NCI-H1694 (cell line): ENCODE measurements around the gene TSGA10IP.

Experiments
- DNase-seq: peaks from one replicate; lab custom pipeline; 2025; lab: John Stamatoyannopoulos, UW

The TSGA10IP gene

DNA sequence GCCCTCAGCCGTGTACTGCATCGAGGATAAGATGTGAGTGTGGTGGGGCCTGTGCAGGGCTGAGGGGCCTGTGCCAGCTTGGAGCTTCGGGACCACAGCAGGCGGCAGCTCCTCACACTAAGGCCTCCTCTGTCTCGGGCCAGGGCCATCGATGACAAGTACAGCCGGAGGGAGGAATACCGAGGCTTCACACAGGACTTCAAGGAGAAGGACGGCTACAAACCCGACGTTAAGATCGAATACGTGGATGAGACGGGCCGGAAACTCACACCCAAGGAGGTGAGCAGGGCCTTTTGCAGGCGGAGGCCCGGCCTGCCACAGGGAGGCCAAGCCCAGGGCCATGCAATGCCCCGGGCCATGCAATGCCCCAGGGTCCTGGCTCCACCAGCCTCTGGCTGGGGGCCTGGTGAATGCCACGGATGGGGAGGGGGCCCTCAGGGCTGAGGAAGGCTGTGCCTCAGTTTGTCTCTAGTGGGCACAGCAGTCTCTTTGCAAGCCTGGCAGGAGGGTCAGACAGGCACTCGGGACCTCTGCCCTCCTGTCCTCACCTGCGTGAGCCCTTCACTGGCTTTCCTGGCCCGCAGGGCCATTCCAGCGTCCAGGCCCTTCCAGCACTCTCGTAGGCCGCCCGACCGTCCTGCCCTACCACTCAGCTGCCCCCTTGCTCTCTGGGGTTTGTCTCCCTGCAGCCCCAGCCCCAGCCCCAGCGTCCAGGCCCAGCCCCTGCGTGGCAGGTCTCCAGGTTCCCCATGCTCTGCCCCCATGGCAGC lies 32.5 kb downstream of the TSGA10IP start:
- DNase-seq, result no peak

DNA sequence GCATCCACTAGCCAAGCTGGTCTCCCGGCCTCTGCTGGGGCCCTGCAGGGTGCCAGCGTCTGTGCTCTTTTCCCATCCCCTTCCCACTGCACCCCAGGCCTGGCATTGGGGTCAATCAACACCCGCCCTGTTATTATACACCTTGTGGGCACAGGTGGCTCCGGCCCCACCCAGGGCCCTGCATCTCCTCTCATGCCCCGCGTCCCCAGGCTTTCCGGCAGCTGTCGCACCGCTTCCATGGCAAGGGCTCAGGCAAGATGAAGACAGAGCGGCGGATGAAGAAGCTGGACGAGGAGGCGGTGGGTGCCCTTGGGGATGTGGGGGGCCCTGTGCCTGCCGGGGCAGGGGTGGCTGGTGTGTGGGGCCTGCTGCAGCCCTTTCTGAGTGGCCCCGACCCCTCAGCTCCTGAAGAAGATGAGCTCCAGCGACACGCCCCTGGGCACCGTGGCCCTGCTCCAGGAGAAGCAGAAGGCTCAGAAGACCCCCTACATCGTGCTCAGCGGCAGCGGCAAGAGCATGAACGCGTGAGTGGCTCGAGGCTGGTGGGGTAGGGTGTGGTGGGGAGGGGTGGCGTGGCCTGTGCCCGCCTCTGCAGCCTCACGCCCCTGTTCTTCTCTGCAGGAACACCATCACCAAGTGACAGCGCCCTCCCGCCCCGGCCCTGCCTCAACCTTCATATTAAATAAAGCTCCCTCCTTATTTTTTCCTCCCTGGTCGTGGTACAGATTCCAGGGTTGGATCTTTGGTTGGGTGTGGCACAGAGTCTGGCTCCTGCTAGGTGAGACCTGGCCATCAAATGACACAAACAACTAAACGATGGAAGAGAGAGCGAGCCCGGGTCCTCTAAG lies 33.3 kb downstream of the TSGA10IP start:
- no peak for DNase-seq

- no peak for DNase-seq
Observed at GRCh38 chr11:65979261-65979759, 34.0 kb downstream of the TSGA10IP start.

GRCh38 chr11:65981101-65981740 lies 35.9 kb downstream of the TSGA10IP start:
- no peak for DNase-seq

DNA sequence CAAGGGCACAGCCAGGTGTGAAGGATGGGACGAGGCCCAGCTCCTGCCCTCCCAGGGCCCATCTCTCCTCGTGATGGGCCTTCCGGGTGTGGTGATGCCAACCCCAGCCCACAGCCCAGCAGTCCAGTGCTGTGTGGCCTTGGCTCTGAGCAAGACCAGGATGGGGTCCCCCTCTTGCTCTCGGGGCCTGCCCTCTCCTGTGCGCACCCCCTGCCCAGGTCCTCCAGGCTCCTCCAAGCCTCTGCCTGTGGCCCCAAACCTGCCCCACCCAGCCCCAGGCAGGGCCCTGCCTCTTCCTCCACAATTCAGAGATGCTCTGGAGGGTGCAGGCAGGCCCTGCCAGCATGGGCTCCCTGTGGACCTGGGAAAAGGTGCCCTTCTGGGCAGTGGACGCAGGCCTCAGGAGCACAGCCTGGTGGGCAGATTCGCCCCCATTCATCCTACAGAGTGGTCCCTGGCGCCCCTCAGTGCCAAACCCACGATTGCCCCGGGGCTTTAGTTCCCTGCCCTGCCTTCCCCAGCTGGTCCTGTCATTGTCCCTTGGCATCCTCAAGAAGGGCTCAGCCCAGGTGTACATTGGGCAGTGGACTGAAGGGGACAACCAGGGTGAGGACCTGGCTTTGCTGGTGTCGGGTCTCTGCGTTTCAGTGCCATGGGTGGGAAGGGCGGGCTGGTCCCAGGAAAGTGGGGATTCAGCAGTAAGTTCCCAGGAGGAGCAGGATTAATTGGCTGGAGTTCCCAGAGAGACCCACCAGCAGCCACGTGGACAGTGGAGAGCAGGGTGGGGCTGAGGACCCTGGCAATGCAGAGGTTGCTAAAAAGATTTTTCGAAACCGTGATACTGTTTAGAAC lies 36.9 kb downstream of the TSGA10IP start:
- no peak for DNase-seq

DNA sequence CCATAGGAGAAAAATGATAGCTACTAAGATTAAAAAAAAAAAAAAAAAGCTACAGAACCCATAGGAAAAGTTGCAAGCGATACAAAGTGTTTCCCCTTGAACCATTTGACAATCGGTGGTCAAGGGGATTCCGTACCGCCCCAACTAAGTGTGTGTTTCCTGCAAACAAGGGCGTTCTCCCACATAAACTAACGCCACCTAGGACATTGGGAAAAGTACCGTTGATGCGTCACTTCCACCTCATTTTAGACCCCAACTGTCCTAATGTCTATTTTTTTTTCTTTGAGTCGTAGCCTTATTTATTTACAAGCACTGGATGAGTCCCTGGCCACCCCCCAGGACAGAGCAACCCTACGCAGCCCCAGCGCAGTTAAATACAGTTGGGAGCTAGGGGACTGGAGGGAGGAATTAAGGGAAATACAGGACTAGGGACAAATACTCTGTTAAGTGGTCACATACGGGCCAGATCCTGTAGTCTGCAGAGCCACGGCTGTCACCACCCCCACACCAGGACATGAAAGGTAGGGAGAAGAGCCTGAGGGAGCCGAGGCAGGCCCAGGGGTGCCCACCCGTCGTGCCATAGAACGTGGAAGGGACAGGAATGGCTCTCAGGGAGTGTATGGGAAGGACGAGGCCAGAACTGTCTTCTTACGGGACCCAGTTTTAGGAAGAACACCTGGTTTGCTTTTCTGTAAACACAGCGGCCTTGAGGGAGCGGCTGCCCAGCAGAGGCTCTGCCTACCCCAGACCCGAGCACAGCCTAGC lies 37.7 kb downstream of the TSGA10IP start:
- DNase-seq, result no peak

DNA sequence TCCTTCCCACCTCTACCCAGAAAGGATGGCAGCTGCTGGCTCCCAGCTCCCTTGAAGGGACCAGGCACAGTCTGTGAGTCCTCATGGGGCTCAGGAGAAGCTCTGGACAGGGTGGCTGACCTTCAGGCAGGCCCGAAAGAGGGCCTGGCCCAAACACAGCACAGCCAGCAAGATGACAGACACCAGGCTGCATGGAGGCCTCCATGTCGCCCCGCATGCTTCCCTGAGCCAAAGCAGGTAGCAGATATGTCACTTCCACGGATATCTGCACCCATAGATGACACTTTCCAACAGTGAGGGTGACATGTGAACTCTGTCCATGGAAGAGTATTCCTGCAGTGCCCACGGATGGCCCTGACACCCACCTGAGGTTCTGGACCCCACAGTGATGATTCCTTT lies 38.3 kb downstream of the TSGA10IP start:
- DNase-seq, result no peak

DNA sequence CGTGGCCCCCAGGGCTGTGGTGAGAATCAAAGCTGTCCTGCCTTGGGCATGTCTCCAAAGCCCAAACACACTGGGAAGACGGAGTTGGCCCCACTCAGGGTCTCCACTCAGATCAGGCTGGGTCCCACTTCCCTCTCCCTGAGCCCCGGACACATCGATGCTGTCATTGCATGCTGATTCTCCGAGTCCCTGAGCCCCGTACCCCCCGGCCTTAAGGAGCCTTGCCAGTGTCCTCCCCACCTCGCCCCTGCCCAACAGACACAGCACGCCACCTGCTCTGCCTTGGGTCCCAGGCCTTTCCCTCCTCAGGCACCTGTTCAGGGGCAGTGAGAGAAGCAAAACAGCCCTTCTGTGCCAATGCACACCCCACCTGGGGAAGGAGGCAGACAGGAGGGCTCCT lies 42.1 kb downstream of the TSGA10IP start:
- no peak for DNase-seq

GRCh38 chr11:65988791-65989592 lies 43.7 kb downstream of the TSGA10IP start:
- DNase-seq, result peak; percentile 93

DNA sequence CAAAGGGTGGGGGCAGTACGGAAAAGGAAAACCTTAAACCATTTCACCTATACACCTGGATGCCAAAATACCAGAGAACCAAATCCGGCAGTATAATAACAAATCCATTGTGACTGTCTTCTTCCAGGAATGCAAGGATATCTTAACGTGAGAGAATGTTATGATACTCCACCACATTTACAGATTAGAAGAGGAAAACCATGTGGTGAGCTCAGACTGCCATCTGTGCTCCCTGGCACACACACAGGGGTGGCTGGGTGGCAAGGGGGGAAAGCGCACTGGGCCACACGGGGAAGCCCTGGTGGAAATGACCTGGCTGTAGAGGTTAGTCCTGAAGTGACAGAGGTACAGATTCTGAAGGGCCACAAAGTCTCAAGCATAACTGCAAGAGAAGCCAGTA lies 46.8 kb downstream of the TSGA10IP start:
- DNase-seq, result peak; percentile 13

DNA sequence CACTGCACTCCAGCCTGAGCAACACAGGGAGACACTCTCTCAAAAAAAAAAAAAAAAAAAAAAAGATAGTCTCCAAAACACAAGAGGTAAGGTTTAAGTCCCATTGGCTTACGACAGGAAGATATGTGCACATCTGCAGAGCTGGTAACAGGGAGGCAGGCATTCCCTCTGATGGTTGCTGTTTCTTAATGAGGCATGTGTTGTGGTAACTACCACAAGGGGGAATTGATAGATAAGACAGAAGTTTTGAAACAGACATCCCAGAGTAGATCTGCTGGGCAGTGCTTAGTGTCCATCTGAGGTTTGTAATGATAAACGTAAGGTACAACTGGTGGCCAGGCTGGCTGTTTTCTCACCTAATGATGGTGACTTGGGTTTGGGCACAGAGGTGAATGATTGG lies 52.0 kb downstream of the TSGA10IP start:
- no peak for DNase-seq

- peak; percentile 84 for DNase-seq
Observed at GRCh38 chr11:66001942-66002647, 56.8 kb downstream of the TSGA10IP start, which contains the start of the genes BANF1 and EIF1AD. Gene BANF1 (plus strand): TSS chr11:66002503. CDS start chr11:66003251, 748 bp downstream. Gene EIF1AD (minus strand): TSS chr11:66002157. CDS start chr11:66000389, 1,768 bp downstream.

GRCh38 chr11:66002648-66003225 lies 57.5 kb downstream of the TSGA10IP start:
- no peak for DNase-seq

DNA sequence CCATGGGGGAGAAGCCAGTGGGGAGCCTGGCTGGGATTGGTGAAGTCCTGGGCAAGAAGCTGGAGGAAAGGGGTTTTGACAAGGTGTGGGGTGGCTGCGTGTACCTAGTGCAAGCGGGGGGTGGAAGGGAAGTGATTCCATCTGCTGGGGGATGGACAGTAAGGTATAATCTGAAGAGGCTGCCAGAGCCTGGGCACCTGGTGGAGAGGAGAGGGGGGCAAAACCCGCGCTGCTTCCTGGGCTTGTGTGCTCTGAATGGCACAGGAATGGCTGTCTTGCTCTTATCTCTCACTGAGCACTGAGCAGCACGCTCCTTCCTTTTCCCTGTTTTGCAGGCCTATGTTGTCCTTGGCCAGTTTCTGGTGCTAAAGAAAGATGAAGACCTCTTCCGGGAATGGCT lies 58.0 kb downstream of the TSGA10IP start:
- no peak for DNase-seq

GRCh38 chr11:66004186-66004585 lies 58.9 kb downstream of the TSGA10IP start:
- no peak for DNase-seq

GRCh38 chr11:66006134-66006890 lies 61.0 kb downstream of the TSGA10IP start:
- DNase-seq, result no peak

- DNase-seq, result no peak
Observed at GRCh38 chr11:66006891-66007176, 61.6 kb downstream of the TSGA10IP start.

GRCh38 chr11:66007201-66007634 lies 61.9 kb downstream of the TSGA10IP start:
- no peak for DNase-seq
